ENCODE measurements around the gene ATP6V1E1.

The ATP6V1E1 gene

DNA sequence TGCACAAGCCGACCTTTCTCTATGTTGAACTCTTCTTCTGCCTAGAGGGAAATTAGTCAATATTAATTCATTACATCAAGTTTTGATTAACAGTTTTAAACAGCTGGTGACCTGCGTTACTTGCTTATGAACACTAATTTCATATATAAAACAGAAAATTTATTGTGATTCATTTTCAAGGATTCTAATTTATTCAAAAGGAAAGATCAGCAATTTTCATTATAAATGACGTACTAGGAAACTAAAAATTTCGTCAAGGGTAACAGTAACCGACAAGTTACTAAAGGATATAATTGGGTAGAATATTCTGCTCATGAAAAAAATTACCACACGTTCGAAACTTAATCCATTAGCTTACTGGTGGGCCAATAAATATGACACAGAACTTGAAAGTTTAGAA, 15.3 kb downstream of the ATP6V1E1 start:
- no peaks in the 10 kb centered on the region for H3K9me3 ChIP-seq (ENCODE audit: insufficient read depth, low read depth, low read length)
- H3K36me3 ChIP-seq (ENCODE audit: insufficient read depth, low read length): peaks cover 32% of the 10 kb centered on the region; the same call in 1 of the 2 replicates
- no peak overlapping the region for H3K4me2 ChIP-seq (ENCODE audit: low read depth, low read length, poor library complexity, severe bottlenecking)
- no peaks in the 10 kb centered on the region for H3K79me2 ChIP-seq (ENCODE audit: insufficient read depth, low read length)
- H4K20me1 ChIP-seq (ENCODE audit: insufficient read depth, low read length, poor library complexity, severe bottlenecking): no peaks in the 10 kb centered on the region
- no peak overlapping the region for H3K9ac ChIP-seq (ENCODE audit: low read depth, low read length, poor library complexity, severe bottlenecking)
- H2AFZ ChIP-seq (ENCODE audit: low read length): no peak overlapping the region
- H3K4me1 ChIP-seq (ENCODE audit: insufficient read depth, low read length, poor library complexity, severe bottlenecking): no peaks in the 10 kb centered on the region
- TF ChIP-seq EZH2phosphoT487 (IDR thresholded peaks at IDR 0.05; ENCODE audit: borderline replicate concordance): no peak
- TF ChIP-seq, protein P1, sequence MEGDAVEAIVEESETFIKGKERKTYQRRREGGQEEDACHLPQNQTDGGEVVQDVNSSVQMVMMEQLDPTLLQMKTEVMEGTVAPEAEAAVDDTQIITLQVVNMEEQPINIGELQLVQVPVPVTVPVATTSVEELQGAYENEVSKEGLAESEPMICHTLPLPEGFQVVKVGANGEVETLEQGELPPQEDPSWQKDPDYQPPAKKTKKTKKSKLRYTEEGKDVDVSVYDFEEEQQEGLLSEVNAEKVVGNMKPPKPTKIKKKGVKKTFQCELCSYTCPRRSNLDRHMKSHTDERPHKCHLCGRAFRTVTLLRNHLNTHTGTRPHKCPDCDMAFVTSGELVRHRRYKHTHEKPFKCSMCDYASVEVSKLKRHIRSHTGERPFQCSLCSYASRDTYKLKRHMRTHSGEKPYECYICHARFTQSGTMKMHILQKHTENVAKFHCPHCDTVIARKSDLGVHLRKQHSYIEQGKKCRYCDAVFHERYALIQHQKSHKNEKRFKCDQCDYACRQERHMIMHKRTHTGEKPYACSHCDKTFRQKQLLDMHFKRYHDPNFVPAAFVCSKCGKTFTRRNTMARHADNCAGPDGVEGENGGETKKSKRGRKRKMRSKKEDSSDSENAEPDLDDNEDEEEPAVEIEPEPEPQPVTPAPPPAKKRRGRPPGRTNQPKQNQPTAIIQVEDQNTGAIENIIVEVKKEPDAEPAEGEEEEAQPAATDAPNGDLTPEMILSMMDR (conservative IDR thresholded peaks at IDR 0.05; ENCODE audit: low read length): no peak
- H3K27me3 ChIP-seq (ENCODE audit: insufficient read depth, low read length, poor library complexity, severe bottlenecking): no peaks in the 10 kb centered on the region
- no peaks in the 10 kb centered on the region for H3K9me2 ChIP-seq (replicated peaks; ENCODE audit: low read depth, low read length)
- no peak overlapping the region for H3K4me3 ChIP-seq (ENCODE audit: low read length, poor library complexity, severe bottlenecking)
- no peaks in the 10 kb centered on the region for H3F3A ChIP-seq (ENCODE audit: low read depth)

DNA sequence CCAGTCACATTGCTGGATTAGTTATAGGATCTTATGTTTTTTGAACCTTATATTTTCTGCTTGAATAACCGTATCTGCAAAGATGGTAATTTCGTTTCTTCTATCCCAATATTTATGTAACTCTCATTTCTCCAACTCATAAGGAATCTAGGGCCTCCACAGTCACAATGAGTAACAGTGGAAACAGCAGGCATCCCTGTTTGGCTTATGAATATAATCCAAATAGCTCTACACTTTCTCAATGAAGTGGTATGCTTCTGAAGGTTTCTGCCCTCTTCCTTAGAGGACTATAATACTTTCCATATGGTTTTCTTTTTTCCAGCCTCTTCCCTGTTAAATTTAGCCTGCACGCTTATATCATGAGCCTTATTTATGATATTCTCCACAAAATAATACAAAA, 16.5 kb downstream of the ATP6V1E1 start:
- TF ChIP-seq EZH2phosphoT487 (IDR thresholded peaks at IDR 0.05; ENCODE audit: borderline replicate concordance): no peak
- TF ChIP-seq, protein P1 (conservative IDR thresholded peaks at IDR 0.05; ENCODE audit: low read length): no peak

DNA sequence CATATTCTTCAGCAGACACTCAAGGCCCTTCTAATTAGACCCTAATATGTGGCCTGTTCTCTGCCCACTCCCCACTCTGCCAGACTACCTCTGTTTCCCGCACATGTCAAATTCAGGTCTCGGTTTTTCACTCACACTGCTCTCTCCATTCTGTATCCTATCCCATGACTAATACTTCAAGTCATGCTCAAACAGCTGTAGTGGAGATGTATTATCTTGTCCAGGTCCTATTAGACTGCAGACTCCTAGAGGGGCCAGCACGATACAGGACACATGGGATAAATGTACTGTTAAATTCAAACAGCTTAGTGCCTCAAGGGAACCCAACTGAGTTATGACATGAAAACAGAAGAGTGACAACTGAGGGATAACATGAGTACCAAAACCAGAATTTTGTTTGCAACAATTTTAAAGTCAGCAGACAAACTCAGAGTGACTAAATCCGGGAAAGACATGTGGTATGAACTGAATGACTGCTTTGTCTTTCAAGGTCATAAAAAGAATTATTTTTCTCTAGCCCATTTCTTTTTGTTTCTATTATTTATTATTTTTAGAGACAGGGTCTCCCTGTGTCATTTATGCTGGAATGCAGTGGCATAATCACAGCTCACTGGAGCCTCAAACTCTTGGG, 20.5 kb downstream of the ATP6V1E1 start:
- H3K79me2 ChIP-seq (ENCODE audit: insufficient read depth, low read length): peaks cover 10% of the 10 kb centered on the region; the same call in 1 of the 2 replicates
- H3K36me3 ChIP-seq (ENCODE audit: insufficient read depth, low read length): peaks cover 48% of the 10 kb centered on the region; the same call in 1 of the 2 replicates
- H3K9me3 ChIP-seq (ENCODE audit: insufficient read depth, low read depth, low read length): no peaks in the 10 kb centered on the region
- peaks cover 8% of the 10 kb centered on the region for H3K4me1 ChIP-seq (ENCODE audit: insufficient read depth, low read length, poor library complexity, severe bottlenecking)
- no peak overlapping the region for H3K9ac ChIP-seq (ENCODE audit: low read depth, low read length, poor library complexity, severe bottlenecking)
- H3K9me2 ChIP-seq (replicated peaks; ENCODE audit: low read depth, low read length): no peaks in the 10 kb centered on the region
- H3K27me3 ChIP-seq (ENCODE audit: insufficient read depth, low read length, poor library complexity, severe bottlenecking): no peaks in the 10 kb centered on the region
- H3K4me2 ChIP-seq (ENCODE audit: low read depth, low read length, poor library complexity, severe bottlenecking): no peak overlapping the region
- TF ChIP-seq EZH2phosphoT487 (IDR thresholded peaks at IDR 0.05; ENCODE audit: borderline replicate concordance): no peak
- TF ChIP-seq, protein P1 (conservative IDR thresholded peaks at IDR 0.05; ENCODE audit: low read length): no peak
- no peak overlapping the region for H3K4me3 ChIP-seq (ENCODE audit: low read length, poor library complexity, severe bottlenecking)
- H2AFZ ChIP-seq (ENCODE audit: low read length): no peak overlapping the region
- H4K20me1 ChIP-seq (ENCODE audit: insufficient read depth, low read length, poor library complexity, severe bottlenecking): peaks cover 3% of the 10 kb centered on the region
- H3F3A ChIP-seq (ENCODE audit: low read depth): no peaks in the 10 kb centered on the region

More for the DNA sequence above, 16.5 kb downstream of the ATP6V1E1 start:
- Histone ChIP-seq H3K4me3 (ENCODE audit: low read length, poor library complexity, severe bottlenecking) (no peak overlapping the region), H2AFZ (ENCODE audit: low read length) (no peak overlapping the region), H3K9me3 (ENCODE audit: insufficient read depth, low read depth, low read length) (no peaks in the 10 kb centered on the region), H3K4me2 (ENCODE audit: low read depth, low read length, poor library complexity, severe bottlenecking) (no peak overlapping the region), H3K27me3 (ENCODE audit: insufficient read depth, low read length, poor library complexity, severe bottlenecking) (no peaks in the 10 kb centered on the region), H3K9me2 (replicated peaks; ENCODE audit: low read depth, low read length) (no peaks in the 10 kb centered on the region), H3K36me3 (ENCODE audit: insufficient read depth, low read length) (peaks cover 41% of the 10 kb centered on the region; the same call in 1 of the 2 replicates), H3F3A (ENCODE audit: low read depth) (no peaks in the 10 kb centered on the region), H3K79me2 (ENCODE audit: insufficient read depth, low read length) (no peaks in the 10 kb centered on the region), H4K20me1 (ENCODE audit: insufficient read depth, low read length, poor library complexity, severe bottlenecking) (no peaks in the 10 kb centered on the region), H3K4me1 (ENCODE audit: insufficient read depth, low read length, poor library complexity, severe bottlenecking) (no peaks in the 10 kb centered on the region), H3K9ac (ENCODE audit: low read depth, low read length, poor library complexity, severe bottlenecking) (no peak overlapping the region)

Data from Loucy (cell line).